ENCODE data around the gene KCNQ5. TPM values are rescaled to one million over a fixed set of nuclear protein-coding genes. Genes with fewer than 3 reads are reported as not detected.

Gene KCNQ5
- total and polyA plus RNA-seq, 4 experiments from 2014 or later, result 1.0 to 4.2 (median 3.4) TPM; not detected in 1

- intact Hi-C loops (cut with micrococcal nuclease), result no loop called here
- no peak for DNase-seq
- Histone ChIP-seq H3K9me3 (ENCODE audit: control insufficient read depth in 1 of 2, low read length in 2 of 2) (no peaks in the 10 kb centered on the region), H3K36me3 (ENCODE audit: insufficient read depth, low read length) (no peaks in the 10 kb centered on the region), H3K4me3 (ENCODE audit: low read length in 2 of 2) (no peak overlapping the region), H3K4me1 (ENCODE audit: insufficient read depth, low read length) (no peaks in the 10 kb centered on the region), H3K27ac (ENCODE audit: low read depth, low read length) (no peak overlapping the region), H3K27me3 (ENCODE audit: insufficient read depth, low read length) (no peaks in the 10 kb centered on the region)
- Mint-ChIP-seq H3K4me1 (no peaks in the 10 kb centered on the region), H3K36me3 (no peaks in the 10 kb centered on the region), H3K27ac (no peak overlapping the region), H3K9me3 (no peaks in the 10 kb centered on the region), H3K4me3 (no peak overlapping the region), H3K27me3 (no peaks in the 10 kb centered on the region)
- POLR2A ChIA-PET (ENCODE audit: partially characterized antibody), result no interaction called here
- CTCF ChIA-PET (ENCODE audit: partially characterized antibody), result no interaction called here
These were observed 518.0 kb downstream of the KCNQ5 start for GRCh38 chr6:73139681-73140383.

DNA sequence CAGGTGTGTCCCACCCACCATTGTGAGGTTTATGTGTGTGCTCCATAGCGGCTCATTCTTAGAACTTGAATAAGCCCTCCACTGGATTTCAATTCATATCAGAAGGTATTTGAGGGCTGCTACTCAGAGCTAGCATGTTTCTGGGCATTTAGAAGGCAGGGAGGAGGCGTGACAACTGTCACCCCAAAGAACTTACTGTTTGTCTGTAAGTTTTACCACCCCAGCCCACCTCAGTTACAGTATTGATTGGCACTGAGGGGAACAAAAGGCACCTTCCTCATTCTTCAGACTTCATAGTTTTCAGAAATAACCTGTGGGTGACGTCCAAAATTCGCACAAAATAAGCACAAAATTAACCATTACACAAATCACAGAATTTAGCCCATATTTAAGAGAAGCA, 521.7 kb downstream of the KCNQ5 start:
- H3K4me3 ChIP-seq (ENCODE audit: low read length in 2 of 2), result no peak overlapping the region
- Mint-ChIP-seq H3K9me3 (peaks cover 0 to 2% (median 0%) of the 10 kb centered on the region in 8 donors), H3K27me3 (no peaks in the 10 kb centered on the region), H3K4me3 (no peak overlapping the region), H3K4me1 (no peaks in the 10 kb centered on the region), H3K36me3 (no peaks in the 10 kb centered on the region), H3K27ac (no peak overlapping the region)
- no peak for DNase-seq
- ChIA-PET POLR2A (ENCODE audit: partially characterized antibody) (no interaction called here), CTCF (ENCODE audit: partially characterized antibody) (interaction anchor here (1.9 kb wide), 1 partner anchor 13 kb away, joined by 5 read pairs; no protein-coding TSS in a partner anchor)
- no peaks in the 10 kb centered on the region for H3K4me1 ChIP-seq (ENCODE audit: insufficient read depth, low read length)
- H3K27me3 ChIP-seq (ENCODE audit: insufficient read depth, low read length), result no peaks in the 10 kb centered on the region
- H3K27ac ChIP-seq (ENCODE audit: low read depth, low read length), result no peak overlapping the region
- H3K36me3 ChIP-seq (ENCODE audit: insufficient read depth, low read length), result no peaks in the 10 kb centered on the region
- intact Hi-C loops (cut with micrococcal nuclease), result no loop called here
- no peaks in the 10 kb centered on the region for H3K9me3 ChIP-seq (ENCODE audit: control insufficient read depth in 1 of 2, low read length in 2 of 2)

- Mint-ChIP-seq H3K4me1 (peaks cover 0 to 1% (median 0%) of the 10 kb centered on the region in 4 donors), H3K27me3 (no peaks in the 10 kb centered on the region), H3K9me3 (peaks cover 0 to 2% (median 0%) of the 10 kb centered on the region in 8 donors), H3K36me3 (no peaks in the 10 kb centered on the region), H3K4me3 (no peak overlapping the region), H3K27ac (no peak overlapping the region)
- H3K27me3 ChIP-seq (ENCODE audit: insufficient read depth, low read length), result no peaks in the 10 kb centered on the region
- no peaks in the 10 kb centered on the region for H3K36me3 ChIP-seq (ENCODE audit: insufficient read depth, low read length)
- intact Hi-C loops (cut with micrococcal nuclease), result no loop called here
- no peaks in the 10 kb centered on the region for H3K9me3 ChIP-seq (ENCODE audit: control insufficient read depth in 1 of 2, low read length in 2 of 2)
- DNase-seq, result no peak
- H3K4me3 ChIP-seq (ENCODE audit: low read length in 2 of 2), result no peak overlapping the region
- no peak overlapping the region for H3K27ac ChIP-seq (ENCODE audit: low read depth, low read length)
- POLR2A ChIA-PET (ENCODE audit: partially characterized antibody), result no interaction called here
- CTCF ChIA-PET (ENCODE audit: partially characterized antibody), result interaction anchor here (1.9 kb wide), 1 partner anchor 14 kb away, joined by 5 read pairs; no protein-coding TSS in a partner anchor
- no peaks in the 10 kb centered on the region for H3K4me1 ChIP-seq (ENCODE audit: insufficient read depth, low read length)
These were observed 522.7 kb downstream of the KCNQ5 start for GRCh38 chr6:73144516-73144915.

GRCh38 chr6:73145690-73146089, 523.8 kb downstream of the KCNQ5 start:
- Histone ChIP-seq H3K27ac (ENCODE audit: low read depth, low read length) (no peak overlapping the region), H3K36me3 (ENCODE audit: insufficient read depth, low read length) (no peaks in the 10 kb centered on the region), H3K27me3 (ENCODE audit: insufficient read depth, low read length) (no peaks in the 10 kb centered on the region), H3K9me3 (ENCODE audit: control insufficient read depth in 1 of 2, low read length in 2 of 2) (no peaks in the 10 kb centered on the region), H3K4me1 (ENCODE audit: insufficient read depth, low read length) (no peaks in the 10 kb centered on the region), H3K4me3 (ENCODE audit: low read length in 2 of 2) (no peak overlapping the region)
- H3K27ac Mint-ChIP-seq, result no peak overlapping the region
- no peak for DNase-seq
- POLR2A ChIA-PET (ENCODE audit: partially characterized antibody), result no interaction called here
- H3K36me3 Mint-ChIP-seq, result no peaks in the 10 kb centered on the region
- H3K9me3 Mint-ChIP-seq, result peaks cover 0 to 2% (median 0%) of the 10 kb centered on the region in 8 donors
- H3K27me3 Mint-ChIP-seq, result no peaks in the 10 kb centered on the region
- H3K4me1 Mint-ChIP-seq, result peaks cover 0 to 1% (median 0%) of the 10 kb centered on the region in 4 donors
- CTCF ChIA-PET (ENCODE audit: partially characterized antibody), result no interaction called here
- intact Hi-C loops (cut with micrococcal nuclease), result no loop called here
- H3K4me3 Mint-ChIP-seq, result no peak overlapping the region

DNA sequence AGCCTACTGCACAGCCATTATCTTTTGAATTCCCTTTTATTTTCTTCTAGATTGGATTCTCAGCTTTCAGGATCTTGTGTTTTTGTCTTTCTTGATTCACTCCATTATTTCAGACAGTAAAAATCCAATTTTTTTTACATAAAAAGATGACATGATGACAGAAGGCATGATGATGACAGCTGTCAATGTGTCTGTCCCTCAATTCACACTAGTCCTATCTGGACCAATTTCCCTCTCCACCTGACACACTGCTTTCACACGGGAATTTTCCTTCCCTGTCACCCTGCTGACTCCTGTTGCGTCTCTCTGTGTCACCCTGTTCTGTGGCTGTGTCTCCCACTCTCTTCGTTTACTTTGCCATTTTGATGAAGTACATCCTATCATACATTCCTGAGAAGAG, 529.9 kb downstream of the KCNQ5 start:
- H3K27me3 Mint-ChIP-seq, result peaks cover 2 to 3% of the 10 kb centered on the region in 2 donors
- Histone ChIP-seq H3K4me1 (ENCODE audit: insufficient read depth, low read length) (no peaks in the 10 kb centered on the region), H3K27ac (ENCODE audit: low read depth, low read length) (no peak overlapping the region), H3K36me3 (ENCODE audit: insufficient read depth, low read length) (no peaks in the 10 kb centered on the region), H3K9me3 (ENCODE audit: control insufficient read depth in 1 of 2, low read length in 2 of 2) (no peaks in the 10 kb centered on the region), H3K27me3 (ENCODE audit: insufficient read depth, low read length) (no peaks in the 10 kb centered on the region), H3K4me3 (ENCODE audit: low read length in 2 of 2) (no peak overlapping the region)
- H3K4me3 Mint-ChIP-seq, result no peak overlapping the region
- H3K36me3 Mint-ChIP-seq, result no peaks in the 10 kb centered on the region
- H3K27ac Mint-ChIP-seq, result no peak overlapping the region
- peaks cover 0 to 1% (median 0%) of the 10 kb centered on the region in 4 donors for H3K4me1 Mint-ChIP-seq
- no peak for DNase-seq
- ChIA-PET CTCF (ENCODE audit: partially characterized antibody) (interaction anchor here (1.1 kb wide), 1 partner anchor 22 kb away, joined by 3 read pairs; no protein-coding TSS in a partner anchor), POLR2A (ENCODE audit: partially characterized antibody) (no interaction called here)
- H3K9me3 Mint-ChIP-seq, result peaks cover 0 to 3% (median 0%) of the 10 kb centered on the region in 8 donors
- intact Hi-C loops (cut with micrococcal nuclease), result no loop called here

- POLR2A ChIA-PET (ENCODE audit: partially characterized antibody), result no interaction called here
- Mint-ChIP-seq H3K27ac (no peak overlapping the region), H3K27me3 (peaks cover 2 to 3% of the 10 kb centered on the region in 2 donors), H3K4me1 (peaks cover 0 to 1% (median 0%) of the 10 kb centered on the region in 4 donors), H3K9me3 (peaks cover 0 to 6% (median 0%) of the 10 kb centered on the region in 8 donors), H3K36me3 (no peaks in the 10 kb centered on the region), H3K4me3 (no peak overlapping the region)
- H3K9me3 ChIP-seq (ENCODE audit: control insufficient read depth in 1 of 2, low read length in 2 of 2), result no peaks in the 10 kb centered on the region
- H3K36me3 ChIP-seq (ENCODE audit: insufficient read depth, low read length), result no peaks in the 10 kb centered on the region
- intact Hi-C loops (cut with micrococcal nuclease), result no loop called here
- no peaks in the 10 kb centered on the region for H3K4me1 ChIP-seq (ENCODE audit: insufficient read depth, low read length)
- H3K27me3 ChIP-seq (ENCODE audit: insufficient read depth, low read length), result no peaks in the 10 kb centered on the region
- no peak overlapping the region for H3K4me3 ChIP-seq (ENCODE audit: low read length in 2 of 2)
- CTCF ChIA-PET (ENCODE audit: partially characterized antibody), result interaction anchor here (1.1 kb wide), 1 partner anchor 741 kb away, joined by 3 read pairs; no protein-coding TSS in a partner anchor
- no peak for DNase-seq
- no peak overlapping the region for H3K27ac ChIP-seq (ENCODE audit: low read depth, low read length)
These were observed 530.7 kb downstream of the KCNQ5 start for GRCh38 chr6:73152556-73152955.

- Mint-ChIP-seq H3K4me1 (peaks cover 0 to 1% (median 0%) of the 10 kb centered on the region in 4 donors), H3K4me3 (no peak overlapping the region), H3K27me3 (peaks cover 2 to 3% of the 10 kb centered on the region in 2 donors), H3K9me3 (peaks cover 0 to 6% (median 0%) of the 10 kb centered on the region in 8 donors), H3K27ac (no peak overlapping the region), H3K36me3 (no peaks in the 10 kb centered on the region)
- H3K27ac ChIP-seq (ENCODE audit: low read depth, low read length), result no peak overlapping the region
- ChIA-PET CTCF (ENCODE audit: partially characterized antibody) (interaction anchor here (1.0 to 1.1 kb wide), 3 partner anchors 14 to 741 kb away, joined by 3 read pairs; no protein-coding TSS in a partner anchor), POLR2A (ENCODE audit: partially characterized antibody) (no interaction called here)
- no peak for DNase-seq
- no peak overlapping the region for H3K4me3 ChIP-seq (ENCODE audit: low read length in 2 of 2)
- H3K36me3 ChIP-seq (ENCODE audit: insufficient read depth, low read length), result no peaks in the 10 kb centered on the region
- H3K4me1 ChIP-seq (ENCODE audit: insufficient read depth, low read length), result no peaks in the 10 kb centered on the region
- H3K27me3 ChIP-seq (ENCODE audit: insufficient read depth, low read length), result no peaks in the 10 kb centered on the region
- H3K9me3 ChIP-seq (ENCODE audit: control insufficient read depth in 1 of 2, low read length in 2 of 2), result no peaks in the 10 kb centered on the region
- intact Hi-C loops (cut with micrococcal nuclease), result no loop called here
These were observed 531.3 kb downstream of the KCNQ5 start for GRCh38 chr6:73152966-73153757.

Measured in CD4-positive, alpha-beta memory T cell (primary cell).